Globus pallidus (tissue), 1 donor: ENCODE results near the gene UCKL1.

ENCODE experiments used
- DNase-seq: peaks from one replicate; pipeline ENCODE4 v3.0.0-alpha.2; 2015; ENCODE audit warnings: low spot score

UCKL1 gene

DNA sequence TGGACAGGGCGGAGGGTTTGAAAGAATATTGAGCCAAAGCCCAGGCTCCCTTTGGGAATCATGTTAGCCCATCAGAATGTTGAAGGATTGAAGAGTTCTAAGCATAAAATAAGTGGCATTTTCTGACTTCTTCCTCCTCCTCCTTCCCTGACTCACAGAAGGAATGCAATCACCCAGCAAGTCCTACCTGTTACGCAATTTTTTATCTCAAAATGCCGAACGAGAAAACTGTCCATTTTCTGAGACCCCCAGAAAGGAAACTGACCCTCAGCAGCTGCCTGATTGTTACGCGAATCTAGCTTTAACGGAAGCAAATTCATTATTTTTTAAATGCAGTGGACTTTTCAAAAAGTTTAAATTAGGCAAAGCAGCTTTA, 66.0 kb downstream of the UCKL1 start:
- no peak for DNase-seq
